Vagina (tissue), 2 donors: ENCODE results near the gene ITIH3.

Experiments
- CTCF ChIP-seq, 3 experiments: fragments of 450-650 bp in 2 of 3; fragments of 200-600 bp in 1 of 3; sonication (generic) in 1 of 3; IDR thresholded peaks; one replicate each; pipeline ENCODE4 v1.5.1; 2017 to 2019; ENCODE audit warnings: antibody characterized with exemption in 3 of 3, mild to moderate bottlenecking in 2 of 3, moderate library complexity in 2 of 3
- POLR2A ChIP-seq, 2 donors: fragments of 450-650 bp; IDR thresholded peaks; one replicate each; pipeline ENCODE4 v1.6.1; 2017; ENCODE audit warnings: antibody characterized with exemption in 2 of 2, mild to moderate bottlenecking in 2 of 2, moderate library complexity in 2 of 2

- TF ChIP-seq POLR2A (IDR thresholded peaks at IDR 0.05), result no peak
- no peak for TF ChIP-seq CTCF (IDR thresholded peaks at IDR 0.05)
Observed at GRCh38 chr3:52781741-52782140, 12.9 kb upstream of the ITIH3 start.
